BJ (cell line): ENCODE measurements around the gene BARD1. TPM values are rescaled to one million over a fixed set of nuclear protein-coding genes. Genes with fewer than 3 reads are reported as not detected.

ENCODE experiments used
- CTCF ChIA-PET: fragments of 350-600 bp; formaldehyde crosslinking; extraction: SDS; loops from one replicate; lab custom pipeline; 2021; ENCODE audit warnings: antibody characterized with exemption, inconsistent platforms; lab: Yijun Ruan, JAX
- POLR2A ChIA-PET: fragments of 300-600 bp; sonication (Branson Sonifier 250); formaldehyde crosslinking; extraction: SDS; loops from one replicate; lab custom pipeline; 2021; ENCODE audit warnings: antibody characterized with exemption; lab: Charles Lee
- DNase-seq: peaks from one replicate; pipeline ENCODE4 v3.0.0-alpha.2; 2011; ENCODE audit warnings: low read depth
- H3K27me3 ChIP-seq: 2 replicates; pipeline ENCODE4 v1.6.0; 2011; ENCODE audit warnings: low read length; ENCODE audit not compliant: control insufficient read depth, insufficient read depth
- H3K36me3 ChIP-seq: 2 replicates; pipeline ENCODE4 v1.5.1; 2011; ENCODE audit warnings: low read length; ENCODE audit not compliant: control insufficient read depth, insufficient read depth
- H3K4me3 ChIP-seq: 2 replicates; pipeline ENCODE4 v1.5.1; 2011; ENCODE audit warnings: low read depth, mild to moderate bottlenecking, control low read depth, low read length
- polyA plus RNA-seq: library from polyadenylated mRNA; depleted of rRNA; stranded (reverse); fragments of >200 nt; gene quantifications from 2 replicates; pipeline ENCODE4 v1.2.3, GENCODE V29; 2011
- TF ChIP-seq, protein P1 (sequence below): IDR thresholded peaks from 2 replicates; pipeline ENCODE4 v1.5.1; 2011; ENCODE audit warnings: low read depth, mild to moderate bottlenecking, control low read depth, inconsistent platforms, low read length, moderate library complexity; ENCODE audit not compliant: insufficient read depth

The BARD1 gene
- polyA plus RNA-seq, 1 experiment, result 6.6 TPM

DNA sequence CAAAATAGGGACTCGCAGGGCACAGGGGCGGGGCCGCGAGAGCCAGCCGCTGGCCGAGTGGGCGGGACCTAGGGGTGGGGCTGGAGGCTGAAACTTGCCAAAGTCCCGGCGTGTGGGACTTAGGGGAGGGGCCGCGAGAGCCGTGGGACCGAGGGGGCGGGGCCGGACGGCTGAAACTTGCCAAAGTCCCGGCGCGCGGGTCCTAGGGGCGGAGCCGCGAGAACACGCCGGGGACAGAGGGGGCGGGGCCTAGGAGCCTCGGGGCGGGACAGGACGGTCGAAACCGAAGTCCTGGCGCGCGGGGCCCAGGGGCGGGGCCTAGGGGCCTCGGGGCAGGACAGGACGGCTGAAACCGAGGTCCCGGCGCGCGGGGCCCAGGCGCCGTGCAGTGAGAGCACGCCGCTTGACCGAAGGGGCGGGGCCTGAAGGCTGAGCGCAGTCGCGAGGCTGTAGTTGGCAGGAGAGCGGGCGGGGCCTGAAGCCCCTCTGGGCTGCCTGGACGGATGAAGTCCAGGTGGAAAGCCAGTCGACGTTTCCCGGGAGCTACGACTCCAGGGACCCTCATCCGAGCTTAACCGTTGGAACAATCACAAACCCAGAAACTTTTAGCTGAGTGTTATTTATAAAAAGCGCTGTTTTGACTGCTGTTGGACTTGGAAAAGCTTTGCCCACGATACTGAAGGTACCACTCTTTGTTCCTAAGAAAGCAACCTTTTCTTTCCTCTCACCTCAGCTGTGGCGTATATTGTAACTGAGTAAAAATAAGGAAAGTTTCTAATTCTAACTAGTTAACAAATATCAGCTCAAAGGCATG lies 475 bp upstream of the BARD1 start:
- ChIA-PET POLR2A (interaction anchor here (0.6 kb wide), 4 partner anchors 505 to 1814 kb away, joined by 3 to 16 read pairs (median 10); no protein-coding TSS in a partner anchor), CTCF (interaction anchor here (0.7 kb wide), 1 partner anchor 10 kb away, joined by 3 read pairs; no protein-coding TSS in a partner anchor)
- Histone ChIP-seq H3K27me3 (no peaks in the 10 kb centered on the region), H3K4me3 (peak overlapping the region; percentile 88), H3K36me3 (no peaks in the 10 kb centered on the region)
- TF ChIP-seq, protein P1, sequence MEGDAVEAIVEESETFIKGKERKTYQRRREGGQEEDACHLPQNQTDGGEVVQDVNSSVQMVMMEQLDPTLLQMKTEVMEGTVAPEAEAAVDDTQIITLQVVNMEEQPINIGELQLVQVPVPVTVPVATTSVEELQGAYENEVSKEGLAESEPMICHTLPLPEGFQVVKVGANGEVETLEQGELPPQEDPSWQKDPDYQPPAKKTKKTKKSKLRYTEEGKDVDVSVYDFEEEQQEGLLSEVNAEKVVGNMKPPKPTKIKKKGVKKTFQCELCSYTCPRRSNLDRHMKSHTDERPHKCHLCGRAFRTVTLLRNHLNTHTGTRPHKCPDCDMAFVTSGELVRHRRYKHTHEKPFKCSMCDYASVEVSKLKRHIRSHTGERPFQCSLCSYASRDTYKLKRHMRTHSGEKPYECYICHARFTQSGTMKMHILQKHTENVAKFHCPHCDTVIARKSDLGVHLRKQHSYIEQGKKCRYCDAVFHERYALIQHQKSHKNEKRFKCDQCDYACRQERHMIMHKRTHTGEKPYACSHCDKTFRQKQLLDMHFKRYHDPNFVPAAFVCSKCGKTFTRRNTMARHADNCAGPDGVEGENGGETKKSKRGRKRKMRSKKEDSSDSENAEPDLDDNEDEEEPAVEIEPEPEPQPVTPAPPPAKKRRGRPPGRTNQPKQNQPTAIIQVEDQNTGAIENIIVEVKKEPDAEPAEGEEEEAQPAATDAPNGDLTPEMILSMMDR, result no peak
- DNase-seq, result peak; percentile 90

DNA sequence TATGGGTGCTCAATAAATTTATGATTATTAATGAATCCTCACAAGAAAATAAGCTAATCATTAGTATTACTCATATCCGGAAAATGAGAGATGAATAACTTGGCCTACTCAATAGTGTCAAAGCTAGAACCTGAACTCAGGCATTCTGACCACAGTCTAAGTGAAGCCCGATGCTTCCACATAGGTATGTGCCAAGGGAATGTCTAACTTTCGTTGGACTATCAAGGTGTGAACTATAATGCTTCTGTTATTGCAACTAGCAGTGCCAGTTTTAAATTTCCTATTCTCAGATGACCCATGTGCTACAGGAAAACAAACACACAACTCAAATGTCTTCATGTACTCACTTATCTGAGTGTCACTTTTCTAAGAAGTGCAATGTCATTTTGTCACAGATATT lies 1.8 kb downstream of the BARD1 start:
- peak overlapping the region; percentile 88 for H3K4me3 ChIP-seq
- DNase-seq, result no peak
- no peaks in the 10 kb centered on the region for H3K36me3 ChIP-seq
- TF ChIP-seq, protein P1, result no peak
- ChIA-PET POLR2A (interaction anchor here (0.7 kb wide), 1 partner anchor 547 kb away, joined by 5 read pairs; no protein-coding TSS in a partner anchor), CTCF (no interaction called here)
- no peaks in the 10 kb centered on the region for H3K27me3 ChIP-seq

DNA sequence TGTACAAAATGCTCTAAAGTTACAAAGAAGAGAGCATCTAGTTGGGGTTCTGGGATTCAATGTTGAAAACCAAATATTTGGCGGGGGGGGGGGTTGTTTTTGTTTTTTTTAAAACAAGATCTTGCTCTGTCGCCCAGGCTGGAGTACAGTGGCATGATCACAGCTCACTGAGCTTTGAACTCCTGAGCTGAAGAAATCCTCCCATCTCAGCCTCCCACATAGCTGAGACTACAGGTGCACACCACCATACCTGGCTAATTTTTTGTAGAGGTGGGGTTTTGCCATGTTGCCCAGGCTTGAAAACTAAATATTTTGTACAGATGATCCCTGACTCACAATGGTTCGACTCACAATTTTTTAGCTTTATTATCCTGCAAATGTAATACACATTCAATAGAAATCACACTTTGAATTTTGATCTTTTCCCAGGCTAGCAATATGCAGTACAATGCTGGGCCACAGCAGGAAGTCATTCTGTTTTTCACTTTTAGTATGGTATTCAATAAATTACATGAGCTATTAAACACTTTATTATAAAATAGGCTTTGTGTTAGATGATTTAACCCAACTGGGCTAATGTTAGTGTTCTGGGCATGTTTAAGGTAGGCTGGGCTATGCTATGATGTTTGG lies 7.6 kb downstream of the BARD1 start:
- TF ChIP-seq, protein P1, result no peak
- no peaks in the 10 kb centered on the region for H3K27me3 ChIP-seq
- ChIA-PET CTCF (no interaction called here), POLR2A (no interaction called here)
- H3K36me3 ChIP-seq, result no peaks in the 10 kb centered on the region
- no peak for DNase-seq
- no peak overlapping the region for H3K4me3 ChIP-seq

DNA sequence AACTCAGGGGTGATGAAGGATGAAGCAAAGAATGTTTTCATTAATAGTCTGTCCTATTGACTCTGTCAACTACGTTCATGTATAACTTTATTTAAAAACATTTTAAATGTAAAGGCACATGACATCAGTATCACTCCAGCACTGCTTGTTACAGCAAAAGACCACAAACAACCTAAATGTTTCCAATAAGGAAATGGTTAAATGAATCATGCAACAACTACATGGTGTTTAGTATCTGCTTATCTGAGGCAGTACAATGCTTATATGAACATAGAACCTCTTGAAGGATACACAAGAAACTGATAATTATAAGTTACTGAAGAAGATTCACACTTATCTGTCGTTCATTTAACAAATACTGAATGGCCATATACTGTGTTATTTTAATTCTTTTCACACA lies 8.4 kb downstream of the BARD1 start:
- no peaks in the 10 kb centered on the region; the same call in 1 of the 2 replicates for H3K36me3 ChIP-seq
- H3K27me3 ChIP-seq, result no peaks in the 10 kb centered on the region
- CTCF ChIA-PET, result no interaction called here
- POLR2A ChIA-PET, result no interaction called here
- no peak overlapping the region for H3K4me3 ChIP-seq
- no peak for DNase-seq
- TF ChIP-seq, protein P1, result no peak

DNA sequence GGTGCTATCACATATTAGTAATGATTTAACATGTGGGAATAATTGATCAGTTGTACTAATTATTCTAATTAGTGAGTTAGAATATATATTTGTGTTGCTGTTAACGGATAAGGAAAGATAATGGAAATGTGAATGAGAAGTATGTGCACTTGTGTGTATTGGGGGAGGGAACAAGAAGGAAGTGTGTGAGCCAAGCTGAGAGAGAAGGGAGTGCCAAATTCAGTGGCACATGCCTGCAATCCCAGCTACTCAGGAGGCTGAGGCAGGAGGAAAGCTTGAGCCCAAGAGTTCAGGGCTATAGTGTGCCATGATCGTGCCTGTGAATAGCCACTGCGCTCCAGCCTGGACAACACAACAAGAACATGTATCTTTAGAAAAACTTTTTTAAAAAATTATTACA lies 9.3 kb downstream of the BARD1 start:
- TF ChIP-seq, protein P1, result no peak
- POLR2A ChIA-PET, result no interaction called here

More for the DNA sequence above, 9.3 kb downstream of the BARD1 start:
- no peak for DNase-seq
- Histone ChIP-seq H3K27me3 (no peaks in the 10 kb centered on the region), H3K36me3 (no peaks in the 10 kb centered on the region; the same call in 1 of the 2 replicates), H3K4me3 (no peak overlapping the region)
- CTCF ChIA-PET, result no interaction called here
